ENCODE measurements around the gene TBC1D14. TPM values are rescaled to one million over a fixed set of nuclear protein-coding genes. Genes with fewer than 3 reads are reported as not detected.

The TBC1D14 gene
- polyA plus RNA-seq, 1 of the 3 experiments (the other 2 are of a cell fraction): 39.5 TPM

- TF ChIP-seq ZBTB33 (IDR thresholded peaks at IDR 0.05; ENCODE audit: borderline replicate concordance, low read depth) (no peak), TAF1 (IDR thresholded peaks at IDR 0.05; ENCODE audit: borderline replicate concordance, low read depth, low read length) (no peak)
Measured at GRCh38 chr4:6945052-6945409, 35.4 kb downstream of the TBC1D14 start (continued).

- Histone ChIP-seq H3K9ac (no peak overlapping the region), H3F3A (replicated peaks; ENCODE audit: insufficient read depth) (peaks cover 10% of the 10 kb centered on the region), H3K79me2 (ENCODE audit: insufficient read depth) (no peaks in the 10 kb centered on the region; the same call in 1 of the 2 replicates), H4K20me1 (ENCODE audit: insufficient read depth) (no peaks in the 10 kb centered on the region), H3K36me3 (replicated peaks in 1 of 2; ENCODE audit: control insufficient read depth in 1 of 2, insufficient read depth in 2 of 2, low read length in 1 of 2) (no peaks in the 10 kb centered on the region), H3K9me3 (no peaks in the 10 kb centered on the region), H3K27me3 (ENCODE audit: insufficient read depth) (no peaks in the 10 kb centered on the region), H3K27ac (ENCODE audit: low read depth in 2 of 2, low read length in 1 of 2) (no peak overlapping the region), H3K4me2 (no peak overlapping the region), H3K4me3 (ENCODE audit: low read depth in 2 of 2, low read length in 1 of 2) (no peak overlapping the region), H2AFZ (ENCODE audit: low read depth) (no peak overlapping the region), H3K9me2 (no peaks in the 10 kb centered on the region), H3K4me1 (ENCODE audit: control insufficient read depth in 1 of 2, insufficient read depth in 2 of 2, low read depth in 1 of 2, low read length in 1 of 2) (peaks cover 14 to 16% of the 10 kb centered on the region in 2 experiments)
- ChIA-PET POLR2A (no interaction called here), CTCF (interaction anchor here (5.2 kb wide), 1 partner anchor 27 kb away, joined by 24 read pairs; no protein-coding TSS in a partner anchor)
- TF ChIP-seq USF2 (IDR thresholded peaks at IDR 0.05; ENCODE audit: borderline replicate concordance, low read depth, low read length) (no peak), RXRA (IDR thresholded peaks at IDR 0.05; ENCODE audit: borderline replicate concordance, low read depth) (no peak), ELF1 (IDR thresholded peaks at IDR 0.05) (no peak), CTCF (IDR thresholded peaks at IDR 0.05) (no peak), RFX5 (IDR thresholded peaks at IDR 0.05; ENCODE audit: low read length) (no peak), TAF1 (IDR thresholded peaks at IDR 0.05; ENCODE audit: borderline replicate concordance, low read depth, low read length) (no peak), SIN3A (IDR thresholded peaks at IDR 0.05; ENCODE audit: borderline replicate concordance, low read depth, low read length) (no peak), MEF2A (IDR thresholded peaks at IDR 0.05; ENCODE audit: borderline replicate concordance, low read depth) (no peak), TCF12 (IDR thresholded peaks at IDR 0.05) (no peak), MAX (IDR thresholded peaks at IDR 0.05; ENCODE audit: low read depth) (no peak), TEAD4 (IDR thresholded peaks at IDR 0.05; ENCODE audit: borderline replicate concordance, insufficient read depth) (no peak), GATA2 (CRISPR knock-in tag; IDR thresholded peaks at IDR 0.05) (no peak), PBX3 (IDR thresholded peaks at IDR 0.05) (no peak), ZBTB33 (IDR thresholded peaks at IDR 0.05; ENCODE audit: borderline replicate concordance, low read depth) (no peak), NFIC (IDR thresholded peaks at IDR 0.05; ENCODE audit: borderline replicate concordance) (no peak), GABPA (IDR thresholded peaks at IDR 0.05; ENCODE audit: low read depth) (no peak), SMC3 (IDR thresholded peaks at IDR 0.05; ENCODE audit: low read depth, low read length) (no peak), RCOR1 (IDR thresholded peaks at IDR 0.05; ENCODE audit: low read length) (no peak), YY1 (IDR thresholded peaks at IDR 0.05; ENCODE audit: low read depth) (no peak), EP300 (IDR thresholded peaks at IDR 0.05; ENCODE audit: borderline replicate concordance in 1 of 2, low read depth in 1 of 2, low read length in 1 of 2) (no peak)
- DNase-seq: no peak
- WGBS (ENCODE audit: low lambda C conversion rate): 96% methylated on average over 7 of the region's 7 CpGs
Measured at GRCh38 chr4:6946497-6946896, 36.9 kb downstream of the TBC1D14 start.
